Bronchial epithelial cell (primary cell): Measurements from ENCODE around the gene TOMM22. TPM values are rescaled to one million over a fixed set of nuclear protein-coding genes. Genes with fewer than 3 reads are reported as not detected.
"Not testable (repeated sequence)": the region's sequence is repeated elsewhere in the genome, so short reads cannot be mapped to it uniquely, and the experiment has no call there.

Experiments
- DNase-seq: peaks from one replicate; pipeline ENCODE4 v3.0.0-alpha.2; 2010; ENCODE audit warnings: low read depth
- FAIRE-seq: peaks from 2 replicates; lab custom pipeline; 2011; peaks lifted over from hg19 to GRCh38; lab: Jason Lieb, UNC
- H3K27me3 ChIP-seq: 2 replicates; pipeline ENCODE4 v1.5.1; 2011; ENCODE audit warnings: low read length; ENCODE audit not compliant: control insufficient read depth, insufficient read depth
- H3K36me3 ChIP-seq: 2 replicates; pipeline ENCODE4 v1.5.1; 2011; ENCODE audit warnings: low read length; ENCODE audit not compliant: control insufficient read depth, insufficient read depth
- H3K4me3 ChIP-seq: 2 replicates; pipeline ENCODE4 v1.5.1; 2011; ENCODE audit warnings: mild to moderate bottlenecking, low read depth, low read length, control low read depth
- total RNA-seq: library from RNA; depleted of rRNA; stranded (reverse); fragments of >200 nt; gene quantifications from 2 replicates; pipeline ENCODE4 v1.2.1, GENCODE V29; 2014
- TF ChIP-seq, protein P1 (sequence below): IDR thresholded peaks from 2 replicates; pipeline ENCODE4 v1.5.1; 2011; ENCODE audit warnings: mild to moderate bottlenecking, moderate library complexity, low read length, control low read depth, inconsistent platforms; ENCODE audit not compliant: insufficient read depth, severe bottlenecking

Gene TOMM22
- 42.9 and 70.0 TPM in 2 replicates for total RNA-seq

DNA sequence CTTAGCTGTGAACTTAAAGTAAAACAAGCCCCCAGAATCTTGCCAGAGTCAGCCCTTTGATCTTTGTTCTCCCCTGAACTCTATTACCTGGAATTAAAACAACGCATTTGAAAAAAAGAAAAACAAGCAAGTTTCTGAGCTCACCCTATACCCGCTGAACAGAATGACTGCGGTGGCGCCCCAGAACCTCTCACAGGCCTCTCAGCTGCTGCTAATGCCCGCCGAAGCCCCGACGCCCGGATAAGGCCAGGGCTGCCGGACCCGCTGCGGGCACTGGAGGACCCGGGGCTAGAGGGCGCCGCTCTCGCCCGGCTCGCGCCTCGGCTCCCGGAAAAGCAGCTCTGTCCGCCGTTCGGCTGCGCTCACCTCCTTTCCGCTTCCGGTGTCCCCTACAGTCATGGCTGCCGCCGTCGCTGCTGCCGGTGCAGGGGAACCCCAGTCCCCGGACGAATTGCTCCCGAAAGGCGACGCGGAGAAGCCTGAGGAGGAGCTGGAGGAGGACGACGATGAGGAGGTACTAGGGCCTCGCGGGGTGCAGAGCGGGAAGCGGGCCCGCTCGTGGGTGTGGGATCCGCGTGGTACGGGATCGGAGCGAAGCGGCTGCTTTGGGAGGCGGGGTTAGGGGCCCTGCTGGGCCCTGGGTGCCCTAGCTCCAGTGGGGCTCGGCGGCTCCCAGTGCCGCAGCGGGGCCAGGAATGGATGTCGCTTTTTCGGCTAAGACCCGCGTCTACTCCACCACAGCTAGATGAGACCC lies at the start of gene TOMM22:
TOMM22 (plus strand) TSS at position 376 of the 754 bp plus-strand sequence; CDS start at position 398, 22 bp downstream.
- FAIRE-seq (no peak), DNase-seq (peak; percentile 70)
- Histone ChIP-seq H3K36me3 (peaks cover 18% of the 10 kb centered on the region), H3K27me3 (no peaks in the 10 kb centered on the region), H3K4me3 (peak within 1 kb of the TSS; percentile 72)
- TF ChIP-seq, protein P1, sequence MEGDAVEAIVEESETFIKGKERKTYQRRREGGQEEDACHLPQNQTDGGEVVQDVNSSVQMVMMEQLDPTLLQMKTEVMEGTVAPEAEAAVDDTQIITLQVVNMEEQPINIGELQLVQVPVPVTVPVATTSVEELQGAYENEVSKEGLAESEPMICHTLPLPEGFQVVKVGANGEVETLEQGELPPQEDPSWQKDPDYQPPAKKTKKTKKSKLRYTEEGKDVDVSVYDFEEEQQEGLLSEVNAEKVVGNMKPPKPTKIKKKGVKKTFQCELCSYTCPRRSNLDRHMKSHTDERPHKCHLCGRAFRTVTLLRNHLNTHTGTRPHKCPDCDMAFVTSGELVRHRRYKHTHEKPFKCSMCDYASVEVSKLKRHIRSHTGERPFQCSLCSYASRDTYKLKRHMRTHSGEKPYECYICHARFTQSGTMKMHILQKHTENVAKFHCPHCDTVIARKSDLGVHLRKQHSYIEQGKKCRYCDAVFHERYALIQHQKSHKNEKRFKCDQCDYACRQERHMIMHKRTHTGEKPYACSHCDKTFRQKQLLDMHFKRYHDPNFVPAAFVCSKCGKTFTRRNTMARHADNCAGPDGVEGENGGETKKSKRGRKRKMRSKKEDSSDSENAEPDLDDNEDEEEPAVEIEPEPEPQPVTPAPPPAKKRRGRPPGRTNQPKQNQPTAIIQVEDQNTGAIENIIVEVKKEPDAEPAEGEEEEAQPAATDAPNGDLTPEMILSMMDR = peak; percentile 84

DNA sequence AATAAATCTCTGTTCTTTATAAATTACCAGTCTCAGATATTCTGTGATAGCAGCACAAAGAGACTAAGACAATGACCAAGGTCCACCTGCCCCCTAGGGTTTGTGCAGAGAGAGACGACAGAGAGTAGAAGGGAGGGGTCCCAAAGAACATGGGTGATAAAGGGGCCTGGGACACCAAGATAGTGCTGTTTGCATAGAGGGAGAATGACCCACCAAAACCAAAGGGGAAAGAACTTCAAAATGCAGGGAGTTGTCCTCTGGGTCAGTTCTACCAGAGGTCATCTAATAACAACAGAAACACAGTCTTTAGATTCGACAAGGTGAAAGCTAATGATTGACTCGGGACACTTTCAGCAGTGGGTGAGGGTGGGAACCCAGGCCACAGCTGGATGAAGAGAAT lies 49.2 kb upstream of the TOMM22 start:
- FAIRE-seq (no peak), DNase-seq (no peak)
- TF ChIP-seq, protein P1 = no peak

DNA sequence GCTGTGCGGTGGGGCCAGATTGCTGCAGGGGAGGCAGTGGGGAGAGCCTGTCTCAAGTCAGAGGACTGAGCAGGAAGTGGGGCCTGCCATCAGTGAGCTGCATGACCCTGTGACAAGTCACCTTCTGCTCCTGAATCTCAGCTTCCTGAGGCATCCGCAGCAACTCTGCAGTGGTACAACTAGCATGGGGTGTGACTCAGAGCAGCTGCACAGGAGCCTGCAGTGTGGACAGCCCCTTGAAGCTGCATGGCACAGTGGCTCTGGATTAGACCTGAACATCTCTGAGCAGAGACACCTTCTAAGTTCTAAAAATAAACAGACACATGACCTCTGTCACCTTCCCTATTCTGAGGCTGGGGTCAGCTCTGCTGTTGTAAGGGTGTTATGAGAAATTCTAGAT lies 43.5 kb upstream of the TOMM22 start:
- DNase-seq (no peak), FAIRE-seq (no peak)
- H3K27me3 ChIP-seq = no peaks in the 10 kb centered on the region
- TF ChIP-seq, protein P1 = no peak
- H3K36me3 ChIP-seq = no peaks in the 10 kb centered on the region
- H3K4me3 ChIP-seq = no peak overlapping the region

More for the DNA sequence above, 49.2 kb upstream of the TOMM22 start:
- Histone ChIP-seq H3K4me3 (no peak overlapping the region), H3K36me3 (no peaks in the 10 kb centered on the region), H3K27me3 (no peaks in the 10 kb centered on the region)

DNA sequence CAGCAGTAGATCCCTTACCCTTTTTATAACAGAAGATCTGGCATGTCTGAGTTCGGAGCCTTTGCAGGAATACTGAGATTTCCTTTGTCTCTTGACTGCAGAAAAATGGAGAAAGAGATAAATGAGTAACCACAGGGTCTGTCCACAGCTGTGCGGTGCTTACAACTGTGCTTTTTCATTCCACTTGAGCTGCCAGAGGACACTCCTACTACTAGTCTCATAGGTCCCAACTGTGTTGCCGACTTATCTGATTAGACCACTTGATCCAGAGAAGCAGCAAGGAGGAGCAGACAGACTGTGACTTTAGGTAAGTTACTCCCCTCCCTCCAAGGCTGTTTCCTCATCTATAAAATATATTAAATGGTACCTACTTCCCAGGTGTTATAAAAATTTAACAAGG lies 43.0 kb upstream of the TOMM22 start:
- no peaks in the 10 kb centered on the region for H3K27me3 ChIP-seq
- TF ChIP-seq, protein P1 = no peak
- FAIRE-seq = no peak

GRCh38 chr22:38641476-38642040 lies 40.2 kb upstream of the TOMM22 start:
- TF ChIP-seq, protein P1 = no peak
- Histone ChIP-seq H3K4me3 (no peak overlapping the region), H3K36me3 (no peaks in the 10 kb centered on the region), H3K27me3 (no peaks in the 10 kb centered on the region)
- FAIRE-seq = no peak
- no peak for DNase-seq

More for the DNA sequence above, 43.0 kb upstream of the TOMM22 start:
- no peak overlapping the region for H3K4me3 ChIP-seq
- no peaks in the 10 kb centered on the region for H3K36me3 ChIP-seq
- DNase-seq = no peak

- not testable (repeated sequence) for H3K27me3 ChIP-seq, H3K4me3 ChIP-seq, DNase-seq, H3K36me3 ChIP-seq, FAIRE-seq
These were observed 37.5 kb upstream of the TOMM22 start for GRCh38 chr22:38644245-38644644.
